NCI-H2196 treated with DMSO at 0.1 percent for 48 hours (cell line): ENCODE measurements around the gene TMEM200C.
"Not testable (repeated sequence)": the region's sequence is repeated elsewhere in the genome, so short reads cannot be mapped to it uniquely, and the experiment has no call there.

Source experiments
- DNase-seq: peaks from one replicate; lab custom pipeline; 2025; ENCODE audit not compliant: unreplicated experiment; lab: John Stamatoyannopoulos, UW

TMEM200C gene

DNA sequence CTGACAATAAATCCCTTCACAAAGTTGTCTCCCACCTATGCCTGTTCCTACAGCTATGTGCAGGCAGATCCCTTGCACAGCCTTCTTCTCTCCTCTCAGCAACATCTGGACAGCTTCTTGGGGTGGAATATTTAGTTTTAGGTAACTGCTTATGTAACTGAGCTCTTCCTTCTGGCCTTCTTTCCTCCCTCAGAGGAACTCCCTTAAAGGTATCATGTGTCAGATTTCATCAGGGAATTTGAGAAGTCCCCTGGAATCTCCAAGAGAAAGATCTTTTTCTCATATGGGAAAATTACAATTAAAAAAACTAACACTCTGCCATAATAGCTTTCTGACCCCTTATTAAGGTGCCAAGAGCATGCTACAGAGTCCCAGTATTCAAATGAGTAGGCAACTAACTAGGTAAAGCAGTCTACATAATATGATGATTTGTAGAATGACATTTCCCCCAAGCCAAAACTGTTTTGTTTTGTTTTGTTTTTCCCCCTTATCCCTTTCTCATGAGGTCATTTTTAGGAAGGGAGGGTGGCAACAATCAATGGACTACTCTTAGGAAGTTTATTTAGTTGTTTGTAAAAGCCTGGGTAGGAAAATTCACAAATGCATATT is 2.4 kb downstream of the TMEM200C start:
- DNase-seq: no peak

DNA sequence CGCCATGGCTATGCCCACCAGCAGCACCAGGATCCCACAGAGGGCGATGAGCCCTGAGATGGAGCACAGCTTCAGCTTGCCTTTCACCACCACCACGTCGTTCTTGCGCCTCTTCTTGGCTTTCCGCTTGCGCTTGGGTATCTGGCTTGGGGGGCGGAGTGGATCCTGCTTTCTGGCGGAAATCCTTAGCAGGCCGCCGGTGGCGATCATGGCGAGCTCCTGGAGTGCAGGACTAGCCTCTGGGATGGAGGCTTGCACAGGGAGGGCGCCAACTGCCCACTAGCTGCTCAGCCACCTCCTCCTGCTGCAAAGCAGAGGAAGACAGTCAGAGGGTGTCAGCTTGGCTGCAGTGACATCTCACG is 3.5 kb downstream of the TMEM200C start:
- DNase-seq: no peak

DNA sequence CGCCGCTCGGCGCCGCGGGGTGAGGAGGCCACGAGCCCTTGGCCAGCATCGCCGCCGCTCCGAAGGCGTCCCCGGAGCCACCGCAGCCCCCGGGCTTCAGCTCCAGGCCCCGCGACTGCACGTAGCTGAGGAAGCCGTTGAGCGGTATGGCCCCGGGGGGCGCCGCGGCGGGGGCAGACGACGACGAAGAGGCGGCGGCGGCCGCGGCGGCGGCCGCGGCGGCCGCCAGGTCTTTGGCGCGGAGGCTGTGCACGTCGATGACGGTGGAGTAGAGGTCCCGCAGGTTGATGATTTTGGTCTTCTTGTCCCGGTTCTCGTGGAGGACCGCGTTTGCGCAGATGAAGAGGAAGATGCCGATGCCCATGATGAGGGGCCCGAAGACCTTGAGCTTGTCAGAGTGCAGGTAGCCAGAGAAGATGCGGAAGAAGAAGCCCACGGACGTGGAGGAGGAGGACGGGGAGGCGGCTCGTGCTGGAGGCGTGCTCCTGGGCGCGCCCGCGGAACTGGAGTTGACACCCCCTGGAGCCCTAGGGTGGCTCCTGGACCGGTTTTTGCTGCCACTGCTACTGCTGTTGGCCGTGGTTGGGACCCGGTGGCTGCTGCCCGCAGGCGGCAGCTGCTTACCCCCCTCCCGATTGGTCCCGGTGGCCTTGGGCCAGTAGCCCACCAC is 4.0 kb downstream of the TMEM200C start:
- DNase-seq: no peak

DNA sequence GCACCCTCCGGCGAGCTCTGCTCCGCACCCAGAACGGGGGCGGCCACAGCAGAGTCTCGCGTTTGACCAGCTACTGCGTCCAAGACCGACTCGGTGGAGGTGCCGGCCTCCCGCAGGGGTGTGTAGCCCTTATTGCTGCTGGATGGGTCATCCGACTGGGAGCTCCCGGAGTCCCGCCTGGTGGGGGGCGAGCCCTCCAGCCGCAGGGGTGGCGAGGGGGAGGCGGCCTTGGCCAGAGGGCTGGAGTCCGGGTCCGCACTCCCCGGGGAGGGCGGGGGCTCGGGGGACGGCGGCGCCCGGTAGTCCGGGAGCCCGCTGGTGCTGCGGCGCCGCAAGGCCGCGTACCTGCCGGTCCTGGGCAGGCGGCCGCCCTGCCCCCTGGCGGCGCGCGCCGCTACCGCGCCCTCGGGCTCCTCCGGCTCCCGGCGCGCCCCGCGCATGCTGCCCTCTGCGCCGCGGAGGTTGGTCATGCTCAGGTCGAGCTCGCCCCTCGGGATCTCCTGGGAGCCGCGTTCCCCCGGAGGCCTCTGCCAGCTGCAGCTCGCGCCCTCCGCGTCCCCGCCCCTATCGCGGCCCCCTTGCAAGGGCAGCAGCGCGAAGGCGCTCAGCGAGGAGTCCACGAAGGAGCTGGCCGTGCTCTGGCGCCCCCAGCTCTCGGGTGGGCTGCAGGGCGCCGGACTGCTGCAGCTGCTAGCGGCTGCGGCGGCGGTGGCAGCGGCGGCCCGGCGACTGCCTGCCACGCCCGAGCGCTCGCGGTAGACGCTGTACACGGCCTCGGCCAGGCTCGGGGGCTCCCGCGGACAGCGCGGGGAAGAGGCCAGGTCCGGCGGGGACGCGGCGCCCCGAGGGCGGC is 4.8 kb downstream of the TMEM200C start:
- no peak for DNase-seq

DNA sequence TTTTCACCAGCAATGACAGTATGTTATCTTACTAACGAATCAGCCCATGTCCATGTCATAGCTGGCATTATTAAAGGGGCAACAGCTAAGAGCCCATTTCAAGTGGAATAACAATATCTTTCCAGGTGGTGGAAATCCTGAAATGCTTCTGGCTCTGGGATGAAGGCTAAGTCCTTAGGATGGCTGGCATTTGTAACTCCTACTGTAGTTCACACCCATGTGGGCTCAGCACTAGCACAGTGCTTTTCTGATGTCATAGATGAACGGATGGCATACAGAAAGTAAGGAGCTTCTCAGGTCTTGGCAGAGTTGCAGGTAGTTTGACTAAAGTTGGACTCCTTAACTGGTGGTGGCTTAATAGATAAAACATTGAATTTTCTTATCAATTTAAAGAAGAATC is 10.0 kb downstream of the TMEM200C start:
- DNase-seq: no peak

DNA sequence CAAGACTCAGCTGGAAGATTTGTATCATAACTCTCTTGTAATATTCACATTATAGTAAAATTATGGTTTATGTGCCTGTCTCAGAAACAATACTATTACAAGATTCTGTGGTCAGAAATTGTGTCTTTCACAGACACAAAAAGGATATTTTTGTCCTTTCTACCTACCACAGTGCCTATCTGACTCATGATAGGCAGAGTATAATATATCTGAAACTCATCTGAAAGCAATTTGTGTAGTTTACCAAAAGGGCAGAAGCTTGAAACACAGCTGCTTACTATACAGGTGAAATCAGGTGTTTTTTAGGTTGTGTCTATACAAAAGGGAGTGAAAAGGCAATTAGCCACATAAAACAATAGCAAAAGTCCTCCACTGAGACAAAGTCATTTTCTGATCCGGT is 10.9 kb downstream of the TMEM200C start:
- no peak for DNase-seq

DNA sequence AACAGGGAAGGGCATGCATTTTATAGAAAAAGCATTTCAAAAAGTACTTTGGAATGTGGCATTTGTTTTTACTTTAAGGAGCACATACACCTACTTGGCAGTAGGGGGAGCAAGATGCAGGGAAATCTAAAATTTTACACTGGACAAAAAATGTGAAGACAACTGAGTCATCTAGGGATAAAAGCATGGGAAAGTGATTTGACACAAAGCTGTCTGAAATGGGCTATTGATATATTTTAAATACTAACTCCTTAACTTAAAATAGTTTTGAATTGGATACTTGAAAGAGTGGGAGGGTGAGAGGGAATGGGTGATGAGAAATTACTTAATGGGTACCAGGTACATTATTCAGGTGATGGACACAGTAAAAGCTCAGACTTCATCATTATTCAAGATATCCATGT is 15.8 kb downstream of the TMEM200C start:
- DNase-seq: no peak

DNA sequence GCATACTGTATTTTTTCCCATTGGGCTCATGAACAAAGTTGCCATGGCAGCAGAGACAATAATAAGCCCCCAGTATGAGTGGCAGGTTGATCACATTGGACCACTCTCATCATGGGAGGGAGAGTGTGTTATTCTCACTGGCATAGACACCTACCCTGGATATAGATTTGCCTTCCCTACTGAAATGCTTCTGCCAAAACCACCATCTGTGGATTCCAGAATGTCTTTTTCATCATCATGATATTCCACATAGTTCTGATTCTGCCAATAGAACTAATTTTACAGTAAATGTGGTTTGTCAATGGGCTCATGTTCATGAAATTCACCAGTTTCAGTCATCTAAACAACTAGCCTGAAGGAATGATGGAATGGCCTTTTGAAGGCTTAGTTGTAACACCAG is 18.4 kb downstream of the TMEM200C start:
- no peak for DNase-seq

DNA sequence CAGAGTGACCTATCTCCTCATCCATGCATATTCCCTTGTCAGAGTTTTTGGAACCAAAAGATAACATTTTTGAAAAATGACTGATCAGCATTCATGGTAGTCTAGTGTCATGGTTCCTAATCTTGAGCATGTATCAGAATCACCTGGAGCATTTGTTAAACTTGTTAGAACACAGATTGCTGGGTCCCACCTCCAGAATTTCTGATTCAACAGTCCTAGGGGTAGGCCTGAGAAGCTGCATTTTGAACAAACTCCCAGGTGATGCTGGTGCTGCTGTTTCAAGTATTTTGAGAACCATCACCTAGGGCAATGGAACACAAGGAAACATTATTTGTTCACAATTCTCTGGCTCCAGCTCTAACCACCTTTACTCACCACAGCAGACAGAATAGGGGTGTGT is 21.0 kb downstream of the TMEM200C start:
- no peak for DNase-seq

DNA sequence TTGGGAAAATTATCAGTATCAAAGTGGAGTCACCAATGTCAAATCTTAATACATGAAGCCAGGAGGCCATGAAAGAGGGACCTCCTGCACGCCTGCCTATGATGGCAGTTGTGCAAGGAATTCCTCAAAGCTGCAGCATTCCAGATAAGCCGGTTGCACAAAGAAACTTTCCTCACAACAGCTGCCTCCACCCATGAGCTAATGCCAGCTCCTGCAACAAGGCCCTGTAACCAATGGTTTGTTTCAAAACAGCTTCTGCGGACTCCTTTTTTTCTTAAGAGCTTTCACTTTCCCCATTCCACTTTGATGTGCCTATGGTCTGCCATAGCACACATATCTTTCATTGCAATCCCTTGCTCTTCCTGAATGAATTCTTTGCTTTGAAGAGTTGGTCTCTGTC is 22.4 kb downstream of the TMEM200C start:
- DNase-seq: no peak

DNA sequence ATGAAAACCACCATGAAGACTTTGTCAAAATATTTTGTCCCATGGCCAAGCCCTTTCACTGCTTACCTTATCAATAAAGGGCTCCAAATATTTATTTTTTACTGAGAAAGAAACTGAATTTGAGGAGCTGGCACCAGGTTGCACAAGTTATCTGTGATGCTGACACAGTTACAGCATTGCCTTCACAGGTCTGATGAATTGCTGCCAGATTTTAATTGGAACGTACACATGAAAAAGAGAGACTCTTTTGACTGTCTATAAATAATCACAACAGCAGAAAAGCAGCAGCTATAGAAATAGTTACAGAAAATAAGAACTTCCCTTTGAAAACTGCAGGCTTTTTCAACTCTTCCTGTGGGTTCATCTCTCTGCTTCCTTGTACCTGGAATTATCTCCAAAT is 23.9 kb downstream of the TMEM200C start:
- DNase-seq: no peak

DNA sequence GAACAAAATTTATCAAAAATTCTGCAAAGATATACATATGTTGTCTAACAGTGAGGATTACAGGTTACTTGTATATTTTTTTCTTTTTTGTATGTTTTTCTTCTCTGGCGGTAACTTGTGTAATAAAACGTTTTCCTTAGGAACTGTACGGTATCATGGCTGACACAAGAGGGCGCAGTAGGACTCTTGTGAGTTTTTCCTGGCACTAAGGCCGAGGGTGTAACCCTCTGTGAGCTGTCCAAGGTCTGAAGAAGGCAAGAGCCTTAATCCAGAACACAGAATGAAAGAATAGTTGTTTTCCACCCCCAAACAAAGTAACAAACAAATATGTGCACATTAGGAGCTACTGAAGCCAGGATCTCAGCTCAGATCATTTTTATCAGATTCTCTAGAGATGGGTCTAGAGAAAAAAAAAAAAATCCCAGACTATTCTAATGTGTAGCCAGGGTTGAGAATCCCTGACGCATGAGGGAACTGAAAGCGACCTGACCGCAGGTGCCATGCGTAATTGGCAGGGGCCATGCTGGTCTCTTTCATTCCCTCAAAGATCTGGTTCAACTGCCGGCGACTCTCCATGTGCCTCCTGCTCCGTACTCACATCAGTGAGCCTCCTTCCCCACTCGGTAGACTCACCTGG is 27.0 kb downstream of the TMEM200C start:
- DNase-seq: peak; percentile 51

DNA sequence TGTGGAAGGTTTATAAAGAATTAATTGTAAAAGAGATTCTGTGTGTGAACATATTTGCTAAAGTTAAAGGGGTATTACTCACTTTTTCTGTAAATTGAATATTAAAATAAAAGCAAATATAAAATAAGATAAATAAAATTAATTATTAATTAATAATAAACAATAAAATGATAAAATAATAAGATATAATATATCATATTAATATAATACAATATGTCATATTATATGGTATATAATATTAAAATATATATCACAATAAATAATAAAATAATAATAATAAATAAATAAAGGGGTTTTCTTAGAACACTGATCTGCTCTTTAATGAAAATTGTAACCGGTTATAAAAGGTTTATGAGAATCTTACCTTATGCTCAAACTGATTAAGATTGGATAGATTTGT is 29.8 kb downstream of the TMEM200C start:
- DNase-seq: no peak

DNA sequence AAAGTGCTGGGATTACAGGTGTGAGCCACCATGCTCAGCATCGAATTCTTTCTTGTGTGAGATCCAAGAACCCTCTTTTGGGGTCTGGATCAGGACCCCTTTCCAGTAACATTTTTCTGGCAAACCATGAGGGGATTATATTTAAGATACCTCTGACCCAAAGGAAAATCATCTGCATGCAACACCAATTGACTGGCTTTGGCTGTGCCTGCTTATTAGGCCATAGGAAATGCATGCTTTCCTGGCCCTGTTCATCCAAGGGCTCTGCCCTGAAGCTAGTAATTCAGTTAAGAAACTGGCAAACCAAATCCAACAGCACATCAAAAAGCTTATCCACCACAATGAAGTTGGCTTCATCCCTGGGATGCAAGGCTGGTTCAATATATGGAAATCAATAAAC is 33.2 kb downstream of the TMEM200C start:
- not testable (repeated sequence) for DNase-seq

DNA sequence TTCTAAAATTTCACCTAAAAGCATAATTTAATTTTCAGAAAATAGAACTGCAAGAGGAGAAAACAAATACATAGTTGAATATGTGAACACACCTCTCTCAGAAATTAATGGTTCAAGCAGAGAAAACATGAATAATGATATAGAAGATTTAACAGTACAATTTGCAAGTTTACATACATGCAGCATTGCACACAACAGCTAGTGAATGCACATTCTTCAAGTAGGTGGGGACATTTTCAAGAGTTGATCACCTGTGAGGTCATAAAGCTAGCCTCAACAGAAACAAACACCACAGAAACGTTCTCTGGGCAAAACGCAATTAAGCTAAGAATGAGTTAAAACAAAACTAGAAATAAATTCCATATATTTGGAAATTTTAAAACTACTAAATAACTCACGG is 38.1 kb downstream of the TMEM200C start:
- DNase-seq: no peak

DNA sequence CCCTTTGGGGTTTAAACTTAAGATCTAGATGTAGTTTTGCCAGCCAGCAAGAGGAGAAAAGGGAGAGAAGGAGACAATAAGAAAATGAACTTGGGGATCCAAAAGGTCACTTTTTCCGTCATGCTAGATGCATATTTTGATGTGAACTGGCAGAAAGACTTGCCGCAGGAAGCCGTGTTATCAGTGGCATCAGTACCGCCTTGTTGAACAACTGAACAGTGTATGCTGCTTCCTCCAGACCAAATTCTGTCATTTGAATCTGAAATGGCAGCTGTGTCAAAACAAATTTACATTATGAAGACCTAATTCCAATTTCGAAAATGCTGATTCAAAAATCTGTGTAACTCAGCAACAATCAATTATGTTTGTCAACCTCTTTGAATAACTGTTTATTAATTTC is 42.1 kb downstream of the TMEM200C start:
- no peak for DNase-seq

DNA sequence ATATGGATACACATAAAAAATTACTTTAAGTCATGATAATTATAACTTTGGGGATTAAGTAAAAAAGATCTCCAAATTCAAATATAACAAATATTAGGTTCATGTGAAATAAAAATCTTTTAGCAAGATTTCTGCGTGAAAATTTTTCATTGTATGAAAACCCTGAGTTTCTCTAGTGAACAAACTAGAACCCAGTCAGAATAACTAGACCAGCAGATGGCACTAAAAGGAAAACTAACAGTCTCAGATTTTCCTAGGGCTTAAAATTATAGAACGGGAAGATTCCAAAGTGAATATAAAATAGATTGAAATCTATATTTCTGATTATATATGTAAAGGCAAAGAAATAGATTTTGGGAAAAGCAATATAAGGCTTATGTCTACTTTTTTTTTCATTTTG is 43.3 kb downstream of the TMEM200C start:
- no peak for DNase-seq

DNA sequence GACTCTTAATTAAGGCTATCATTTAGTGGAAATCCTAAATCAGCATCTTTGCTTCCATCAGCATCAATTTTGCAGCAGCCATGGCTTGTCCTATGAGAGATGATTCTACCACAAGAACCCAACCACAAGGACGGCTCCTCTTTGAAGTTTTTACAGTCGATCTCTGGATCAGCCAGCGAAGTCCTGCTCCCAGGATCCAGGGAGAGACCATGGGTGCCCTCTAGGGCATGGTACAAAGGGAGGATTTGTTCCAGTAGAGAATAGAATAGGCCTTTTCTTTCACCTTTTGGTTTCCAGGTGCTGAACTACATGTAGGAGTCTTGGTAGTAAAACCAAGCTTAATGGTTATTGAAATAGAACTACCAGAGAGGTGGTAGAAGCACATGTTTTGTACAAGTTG is 52.7 kb downstream of the TMEM200C start:
- no peak for DNase-seq

DNA sequence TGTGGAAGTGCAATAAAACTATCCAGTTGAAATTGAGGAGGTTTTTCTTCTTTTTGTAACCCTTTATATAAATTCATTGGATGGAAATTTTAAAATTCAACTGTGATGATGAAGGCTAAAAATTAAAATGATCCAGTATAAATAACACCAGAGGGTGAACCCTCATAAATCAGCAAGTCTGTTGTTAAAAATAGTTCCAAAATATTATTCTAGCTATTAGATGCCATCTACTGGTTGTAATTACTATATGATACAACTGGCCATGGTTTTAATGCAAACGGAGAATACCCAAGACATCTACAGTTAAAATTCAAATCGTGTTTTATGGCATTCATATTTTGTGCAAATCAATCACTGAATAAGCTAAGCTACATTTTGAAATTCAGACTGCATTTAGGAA is 53.8 kb downstream of the TMEM200C start:
- DNase-seq: no peak

DNA sequence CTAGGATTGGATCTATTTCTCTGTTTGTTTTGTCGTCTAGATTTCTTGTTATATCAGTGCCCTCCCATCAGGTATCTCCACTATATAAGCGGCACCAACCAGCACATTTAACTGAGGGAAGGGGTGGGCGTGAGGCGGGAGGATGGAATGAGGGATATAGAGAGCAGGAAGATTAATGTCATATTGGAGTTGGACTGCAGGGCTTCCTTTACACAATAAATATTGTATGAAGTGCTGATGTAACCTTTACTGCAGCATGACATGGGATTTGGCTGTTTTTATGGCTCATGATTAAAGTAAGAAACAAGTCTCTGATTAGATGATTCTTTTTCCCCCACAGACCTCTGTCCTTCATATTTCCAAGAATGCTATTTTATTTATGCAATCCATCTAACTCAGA is 54.8 kb downstream of the TMEM200C start:
- no peak for DNase-seq

DNA sequence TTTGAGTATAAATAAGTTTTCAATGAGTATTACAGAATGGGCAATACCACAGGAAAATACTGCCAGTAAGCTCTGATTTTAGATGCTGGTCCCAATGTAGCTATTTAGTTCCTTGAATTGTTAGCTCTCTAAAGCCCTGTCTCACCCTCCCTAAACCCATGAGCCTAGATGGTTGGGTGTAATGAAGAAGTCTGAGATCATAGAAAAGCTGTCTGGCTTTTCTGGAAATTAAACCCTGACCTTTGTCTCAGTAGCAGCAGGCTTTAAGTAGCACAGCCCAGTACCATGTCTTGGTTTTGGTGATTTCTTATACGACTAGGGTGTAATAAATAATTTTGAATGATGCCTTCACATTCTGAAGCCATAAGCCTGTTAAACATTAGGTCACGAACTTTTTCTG is 55.3 kb downstream of the TMEM200C start:
- no peak for DNase-seq

DNA sequence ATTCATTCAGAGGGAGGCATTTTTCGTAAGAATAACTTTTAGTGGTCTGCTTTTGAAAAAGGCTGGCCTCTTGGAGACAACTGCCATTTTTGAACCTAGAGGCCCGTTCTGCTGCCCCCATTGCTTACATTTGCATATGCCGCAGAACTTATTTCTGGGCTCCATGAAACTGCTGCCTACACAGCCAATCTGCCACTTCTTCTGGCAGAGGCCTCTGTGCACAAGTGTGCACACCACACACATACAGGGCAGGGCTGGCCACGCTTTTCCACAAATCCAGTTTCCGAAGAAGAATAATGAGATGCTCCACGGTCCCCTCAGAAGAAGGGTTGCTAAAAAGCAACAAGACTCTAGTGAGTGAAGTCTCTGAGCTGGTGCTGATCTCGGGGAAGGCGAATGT is 56.2 kb downstream of the TMEM200C start:
- DNase-seq: no peak
